IPS-11a (cell line): ENCODE results near the gene DVL1.
"Not testable (repeated sequence)": the region's sequence is repeated elsewhere in the genome, so short reads cannot be mapped to it uniquely, and the experiment has no call there.

Experiments
- H3K4me3 ChIP-seq: one replicate; pipeline ENCODE4 v1.5.1; 2013; ENCODE audit warnings: low read depth, low read length, control low read depth

Gene DVL1

GRCh38 chr1:1373815-1374588 is 24.8 kb upstream of the DVL1 start:
- peak overlapping the region; percentile 87 for H3K4me3 ChIP-seq

- no peak overlapping the region for H3K4me3 ChIP-seq
Measured at GRCh38 chr1:1373051-1373814, 24.0 kb upstream of the DVL1 start.

DNA sequence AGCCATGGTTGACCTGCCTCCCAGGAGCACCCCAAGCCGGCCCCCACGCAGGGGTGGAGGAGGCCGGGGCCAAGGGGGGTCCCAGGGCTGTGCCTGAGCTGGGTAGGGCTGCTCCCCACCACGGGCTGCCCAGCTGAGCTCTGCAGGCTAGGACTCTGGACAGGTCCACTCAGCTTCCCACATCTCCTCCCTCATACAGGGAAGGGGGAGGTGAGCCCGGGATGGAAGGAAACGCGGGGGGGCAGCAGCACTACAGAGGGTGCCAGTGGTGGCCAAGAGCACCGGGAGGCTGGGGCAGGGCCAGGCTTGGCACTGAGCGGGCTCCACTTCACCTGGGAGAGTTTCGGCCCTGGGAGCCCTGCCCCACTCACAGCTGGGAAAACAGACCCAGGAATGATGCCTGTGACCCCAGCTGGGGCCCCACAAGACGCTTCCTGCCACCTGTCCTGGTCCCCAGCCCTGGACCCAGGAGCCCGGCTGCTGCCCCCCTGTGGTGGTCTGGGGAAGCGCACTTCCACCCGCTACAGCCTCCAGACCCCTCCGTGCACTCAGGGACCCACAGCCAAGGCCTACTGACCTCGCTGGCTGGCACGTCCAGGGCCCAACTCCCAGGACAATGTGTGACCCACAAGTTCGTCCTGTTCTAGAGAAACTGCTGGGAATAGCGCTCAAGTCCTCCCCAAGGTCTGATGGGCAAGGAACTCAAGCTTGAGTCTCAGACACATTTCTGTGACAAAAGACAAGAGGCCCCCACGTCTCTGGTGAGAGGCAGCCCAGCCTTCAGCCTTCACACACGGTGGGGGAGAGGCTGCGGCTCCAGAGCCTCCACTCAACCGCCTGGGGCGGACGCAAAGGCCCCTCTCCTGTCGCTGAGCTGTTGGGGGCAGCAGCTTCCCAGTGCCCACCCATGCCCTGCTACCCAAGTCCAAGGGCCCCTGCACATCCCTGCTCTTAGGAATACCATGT is 22.8 kb upstream of the DVL1 start:
- no peak overlapping the region for H3K4me3 ChIP-seq

GRCh38 chr1:1371364-1371745 is 22.1 kb upstream of the DVL1 start:
- H3K4me3 ChIP-seq, result no peak overlapping the region

DNA sequence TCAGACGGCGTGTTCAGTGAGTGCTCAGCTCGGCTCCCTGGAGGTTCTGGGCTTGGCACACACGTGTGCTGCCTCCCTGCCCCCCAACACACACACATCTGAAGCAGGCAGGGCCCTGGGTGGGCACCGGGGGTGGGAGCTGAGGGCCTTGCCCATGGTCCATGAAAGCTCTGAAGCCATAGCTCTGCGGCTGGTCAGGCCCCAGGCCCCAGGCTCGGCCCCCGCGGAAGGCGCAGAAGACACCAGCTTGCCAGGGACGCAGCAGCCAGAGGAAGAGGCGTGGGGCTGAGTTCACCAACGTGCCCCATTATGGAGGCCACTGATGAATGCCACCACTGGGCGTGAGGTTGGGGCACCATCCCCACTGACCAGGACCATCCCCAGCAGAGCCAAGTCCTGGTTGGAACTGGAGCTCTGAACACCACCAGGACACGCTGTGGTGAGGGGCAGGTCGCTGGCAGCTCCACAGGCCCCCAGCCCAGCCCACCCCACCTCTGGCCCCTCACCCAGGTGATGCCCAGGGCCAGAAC is 21.6 kb upstream of the DVL1 start:
- H3K4me3 ChIP-seq, result no peak overlapping the region

GRCh38 chr1:1370094-1370493 is 20.9 kb upstream of the DVL1 start:
- H3K4me3 ChIP-seq, result not testable (repeated sequence)

DNA sequence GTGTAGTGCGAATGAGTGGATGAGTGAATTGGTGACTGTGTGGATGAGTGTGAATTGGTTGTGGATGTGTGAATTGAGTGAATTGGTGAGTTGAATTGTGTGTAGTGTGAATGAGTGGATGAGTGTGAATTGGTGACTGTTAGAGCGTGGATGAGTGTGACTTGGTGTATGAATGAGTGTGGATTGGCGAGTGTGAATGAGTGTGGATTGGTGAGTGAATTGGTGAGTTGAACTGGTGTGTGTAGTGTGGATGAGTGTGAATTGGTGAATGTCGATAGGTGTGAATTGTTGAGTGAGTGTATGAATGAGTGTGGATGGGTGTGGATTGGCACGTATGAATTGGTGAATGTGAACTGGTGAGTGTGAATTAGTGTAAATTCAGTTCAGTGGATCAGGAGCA is 18.1 kb upstream of the DVL1 start:
- no peak overlapping the region for H3K4me3 ChIP-seq

DNA sequence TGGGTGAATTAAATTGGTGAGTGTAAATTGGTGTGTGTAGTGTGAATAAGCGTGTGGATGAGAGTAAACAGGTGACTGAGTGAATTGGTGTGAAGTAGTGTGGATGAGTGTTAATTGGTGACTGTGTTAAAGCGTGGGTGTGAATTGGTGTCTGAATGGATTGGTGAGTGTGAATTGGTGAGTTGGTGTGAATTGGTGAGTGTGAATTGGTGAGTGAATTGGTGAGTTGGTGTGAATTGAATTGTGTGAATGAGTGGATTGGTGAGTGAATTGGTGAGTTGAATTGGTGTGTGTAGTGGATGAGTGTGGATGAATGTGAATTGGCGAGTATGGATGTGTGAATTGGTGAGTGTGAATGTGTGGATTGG is 17.5 kb upstream of the DVL1 start:
- no peak overlapping the region for H3K4me3 ChIP-seq

GRCh38 chr1:1365875-1366698 is 16.9 kb upstream of the DVL1 start:
- no peak overlapping the region for H3K4me3 ChIP-seq

- no peak overlapping the region for H3K4me3 ChIP-seq
Measured at GRCh38 chr1:1364266-1364665, 15.0 kb upstream of the DVL1 start.

DNA sequence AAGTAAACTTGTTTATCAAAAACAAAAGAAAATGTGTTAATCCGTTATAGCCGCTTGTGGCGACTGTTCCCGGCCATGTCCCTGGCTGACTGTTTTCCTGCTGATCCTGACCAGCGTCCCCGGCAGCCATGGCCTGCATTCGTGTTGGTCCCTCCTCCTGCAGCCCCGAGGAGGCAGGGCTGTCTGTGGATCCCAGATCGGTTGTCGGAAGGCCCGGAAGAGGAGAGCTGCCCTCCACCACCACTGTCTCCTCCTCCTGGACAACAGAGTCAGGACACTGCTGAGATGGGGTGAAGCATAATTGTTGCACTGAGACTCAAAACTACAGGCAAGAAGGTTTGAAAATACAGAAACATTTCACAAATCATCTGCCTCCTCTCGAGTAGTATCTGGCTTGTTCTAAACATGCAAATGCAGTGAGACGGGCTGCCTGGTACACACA is 12.8 kb upstream of the DVL1 start:
- no peak overlapping the region for H3K4me3 ChIP-seq

DNA sequence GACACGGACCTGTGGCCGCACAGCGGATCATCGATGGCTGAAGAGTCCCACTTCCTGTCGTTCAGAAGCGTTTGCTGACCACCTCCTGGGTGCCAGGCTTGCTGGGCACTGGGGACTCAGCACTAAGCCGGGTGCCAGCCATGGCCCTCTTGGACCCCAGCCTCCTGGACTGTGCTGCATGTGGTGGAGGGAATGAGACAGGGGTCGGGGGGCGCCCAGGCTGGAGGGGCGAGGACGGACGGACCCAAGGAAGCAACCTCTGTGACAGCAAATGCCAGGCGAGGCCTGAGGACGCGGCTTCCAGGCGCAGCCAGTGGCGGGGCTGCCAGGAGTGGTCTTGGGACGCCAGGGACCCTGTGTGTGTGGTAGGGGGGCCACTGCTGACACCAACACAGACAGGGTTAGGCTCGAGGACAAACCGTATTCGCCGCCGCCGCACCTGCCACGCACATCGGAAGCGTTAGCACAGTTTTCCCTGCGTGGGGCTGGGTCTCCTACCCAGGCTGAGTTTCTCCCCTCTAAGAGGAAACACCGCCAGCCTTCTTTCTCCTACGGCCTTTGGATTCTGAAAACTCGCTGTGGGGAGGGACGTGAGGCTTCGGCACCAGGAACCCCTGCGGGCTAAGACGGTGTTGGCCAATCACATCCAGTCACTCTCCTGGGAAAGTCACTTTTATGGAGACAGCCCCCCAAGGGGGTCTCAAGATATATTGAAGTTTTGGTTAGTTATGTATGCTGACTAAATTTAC is 12.2 kb upstream of the DVL1 start:
- no peak overlapping the region for H3K4me3 ChIP-seq

GRCh38 chr1:1360506-1361169 is 11.4 kb upstream of the DVL1 start:
- no peak overlapping the region for H3K4me3 ChIP-seq

- no peak overlapping the region for H3K4me3 ChIP-seq
Measured at GRCh38 chr1:1359664-1360468, 10.6 kb upstream of the DVL1 start.

GRCh38 chr1:1359308-1359663 is 10.1 kb upstream of the DVL1 start:
- H3K4me3 ChIP-seq, result no peak overlapping the region

DNA sequence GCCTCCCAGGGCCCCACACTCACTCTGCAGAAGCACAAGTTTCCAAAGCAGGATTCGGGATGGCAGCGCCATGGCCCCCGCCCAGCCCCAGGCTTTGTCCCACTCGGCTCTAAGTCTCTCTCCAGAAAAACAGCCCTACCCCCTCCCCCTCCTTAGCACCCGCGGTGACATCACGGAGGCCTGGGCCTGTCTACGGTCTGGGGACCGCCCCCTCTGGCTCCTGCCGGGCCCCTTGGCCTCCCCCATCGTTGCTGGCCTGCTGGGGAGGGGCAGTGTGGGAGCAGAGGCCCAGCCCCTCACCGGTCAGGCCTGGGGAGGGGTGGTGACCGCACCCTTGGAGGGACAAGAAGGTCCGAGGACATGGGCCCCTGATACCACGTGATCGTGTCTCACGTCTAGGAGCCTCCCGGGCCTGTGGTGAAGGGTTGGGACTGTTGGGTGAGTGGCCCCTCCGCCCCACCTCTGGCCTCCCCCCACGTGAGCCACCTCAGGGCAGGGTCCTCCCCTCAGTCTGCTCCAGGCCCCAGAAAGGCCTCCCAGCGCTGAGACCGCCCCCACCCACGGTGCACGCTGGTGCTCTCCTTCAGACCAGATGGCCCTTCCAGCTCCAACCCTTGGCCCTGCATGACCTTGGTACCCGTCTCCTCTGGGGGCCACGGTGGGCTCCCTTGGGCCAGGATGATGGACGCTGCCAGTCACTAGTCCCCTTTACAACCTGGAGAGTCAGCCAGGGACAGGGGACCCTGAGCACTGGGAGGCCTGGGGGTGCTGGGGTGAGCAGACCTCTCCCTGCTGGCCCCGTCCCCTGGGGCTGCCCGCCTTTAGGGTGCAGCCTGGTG is 9.4 kb upstream of the DVL1 start, which contains the start of gene MXRA8:
Gene MXRA8 (minus strand): TSS at position 123 of the 839 bp plus-strand sequence. CDS start 51 bp downstream, at position 72.
- H3K4me3 ChIP-seq, result peak within 1 kb of the TSS; percentile 17

DNA sequence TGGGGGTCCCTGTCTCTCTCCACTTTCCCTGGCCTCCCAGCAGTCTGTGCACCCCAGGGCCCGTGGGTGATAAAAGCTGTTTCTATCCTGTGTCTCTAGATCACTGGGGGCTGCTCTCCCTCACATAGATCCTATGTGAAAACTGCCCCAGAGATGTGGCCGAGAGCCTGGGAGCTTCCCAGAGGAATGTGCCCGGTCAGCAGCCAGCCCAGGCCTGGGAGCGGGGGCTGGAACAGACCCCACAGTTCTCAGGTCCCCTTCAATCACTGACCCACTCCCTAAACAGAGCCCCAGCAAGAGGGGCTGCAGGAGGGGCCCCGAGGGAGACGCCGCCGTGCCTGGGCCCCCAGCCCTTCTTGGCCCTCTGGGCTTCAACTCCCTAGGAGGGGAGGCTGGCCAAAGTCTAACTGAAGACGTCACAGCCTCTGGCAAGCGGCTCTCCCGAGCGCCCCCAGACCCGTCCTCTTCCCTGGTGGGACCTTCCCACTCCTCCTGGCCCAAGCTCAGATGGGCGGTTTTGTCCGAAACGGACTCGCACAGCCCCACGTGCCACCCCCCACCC is 8.7 kb upstream of the DVL1 start:
- peak overlapping the region; percentile 17 for H3K4me3 ChIP-seq
